CD4-positive, alpha-beta T cell treated with Interleukin-1 beta for 1 hour (primary cell): ENCODE data around the gene TRMO.
"Not testable (repeated sequence)": the region's sequence is repeated elsewhere in the genome, so short reads cannot be mapped to it uniquely, and the experiment has no call there.

Experiments
- DNase-seq, 2 donors: peaks; one replicate each; pipeline ENCODE4 v3.0.0-alpha.2; 2020 to 2022

Gene TRMO, protein sequence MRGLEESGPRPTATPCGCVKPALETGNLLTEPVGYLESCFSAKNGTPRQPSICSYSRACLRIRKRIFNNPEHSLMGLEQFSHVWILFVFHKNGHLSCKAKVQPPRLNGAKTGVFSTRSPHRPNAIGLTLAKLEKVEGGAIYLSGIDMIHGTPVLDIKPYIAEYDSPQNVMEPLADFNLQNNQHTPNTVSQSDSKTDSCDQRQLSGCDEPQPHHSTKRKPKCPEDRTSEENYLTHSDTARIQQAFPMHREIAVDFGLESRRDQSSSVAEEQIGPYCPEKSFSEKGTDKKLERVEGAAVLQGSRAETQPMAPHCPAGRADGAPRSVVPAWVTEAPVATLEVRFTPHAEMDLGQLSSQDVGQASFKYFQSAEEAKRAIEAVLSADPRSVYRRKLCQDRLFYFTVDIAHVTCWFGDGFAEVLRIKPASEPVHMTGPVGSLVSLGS

DNA sequence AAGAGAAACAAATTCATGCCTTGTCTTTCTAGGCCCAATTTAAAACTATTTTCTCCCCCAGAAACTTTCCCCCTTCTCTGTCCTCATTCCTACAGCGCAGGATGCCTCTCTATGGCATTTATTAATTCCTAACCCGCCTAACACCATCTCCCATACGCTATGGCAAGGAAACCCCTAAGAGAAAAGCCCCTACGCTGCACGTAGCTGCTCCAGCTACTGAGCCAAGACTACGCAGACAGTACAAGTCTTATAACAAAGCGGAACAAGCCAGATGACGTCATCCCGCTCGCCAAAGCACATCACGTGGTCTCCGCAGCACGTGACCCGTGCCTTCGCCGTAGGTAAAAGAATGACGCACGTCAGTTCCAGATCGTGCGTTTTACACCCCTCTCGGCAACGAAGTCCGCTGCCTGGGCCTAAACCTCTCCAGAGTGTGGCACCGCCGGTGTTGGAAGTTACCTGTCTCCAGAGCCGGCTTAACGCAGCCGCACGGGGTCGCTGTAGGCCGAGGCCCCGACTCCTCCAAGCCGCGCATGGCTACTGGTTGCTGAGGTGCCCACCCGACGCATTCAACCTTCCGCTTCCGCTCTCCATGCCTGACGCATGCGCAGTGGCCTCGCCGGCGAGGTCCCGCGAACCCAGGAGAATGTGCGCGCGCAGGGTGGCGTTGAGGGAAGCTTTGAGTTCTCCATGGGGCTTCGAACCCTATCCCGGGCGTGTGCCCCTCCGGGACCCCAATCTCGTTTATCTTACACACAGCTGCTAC lies at the start of gene TRMO:
Gene TRMO, minus strand, starts transcription at position 542 of the 766 bp plus-strand sequence. Its CDS starts 7 bp downstream, at position 535.
- peak; percentile 98 for DNase-seq

DNA sequence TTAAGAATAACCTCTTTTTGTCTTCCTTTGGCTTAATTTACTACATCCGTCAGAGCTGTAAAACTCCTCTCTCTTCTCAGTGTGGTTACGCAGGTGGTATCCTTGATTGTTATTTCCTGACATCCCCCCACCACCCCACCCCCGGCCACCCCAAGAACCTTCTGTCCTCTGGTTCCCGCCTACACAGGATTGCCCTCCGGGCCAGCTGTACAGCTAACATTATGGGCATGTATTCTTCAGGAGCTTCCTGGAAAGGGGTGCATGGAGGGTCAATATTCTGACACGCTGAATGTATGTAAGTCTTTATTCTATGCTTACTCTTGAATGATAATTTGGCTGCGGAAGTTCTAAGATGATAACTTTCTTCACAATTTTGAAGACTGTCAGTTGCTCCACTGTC lies 47.9 kb upstream of the TRMO start:
- DNase-seq = no peak

DNA sequence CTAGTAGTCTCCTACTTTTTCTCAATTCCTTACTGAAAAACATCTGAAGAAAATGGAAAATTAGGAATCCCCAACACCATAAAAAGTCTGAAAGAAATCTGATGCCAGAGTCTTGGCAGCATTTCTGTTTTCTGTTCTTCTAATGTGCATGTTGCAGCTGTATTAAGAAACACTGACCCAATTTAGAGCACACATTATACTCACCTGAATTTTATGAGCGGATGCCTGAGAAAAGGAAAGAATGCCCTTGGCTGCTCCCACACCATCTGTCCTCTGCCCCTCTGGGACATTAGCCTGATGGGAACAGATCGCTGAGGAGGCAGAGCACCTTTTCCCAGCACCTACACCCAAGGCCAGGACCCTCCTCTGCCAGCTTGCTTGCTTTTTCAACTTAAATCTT lies 46.7 kb upstream of the TRMO start:
- no peak for DNase-seq

DNA sequence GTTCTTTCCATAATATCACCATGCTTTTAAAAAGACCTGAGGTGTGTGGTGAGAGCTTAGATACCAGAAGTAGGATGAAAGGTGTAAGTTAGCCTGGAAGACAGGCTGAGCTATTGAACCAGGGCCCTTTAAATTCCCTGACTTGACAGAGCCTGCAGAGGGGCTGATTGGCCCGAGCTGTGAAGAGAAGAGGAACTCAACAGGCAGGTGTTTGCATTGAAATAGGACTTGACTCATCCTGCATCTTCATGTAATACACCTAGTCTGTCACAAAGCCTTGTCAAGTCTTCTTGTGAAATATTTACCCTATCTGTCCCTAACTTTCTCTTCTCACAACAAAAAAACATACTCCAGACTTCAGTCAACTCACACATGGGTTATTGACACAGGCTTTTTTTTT lies 44.2 kb upstream of the TRMO start:
- no peak for DNase-seq

DNA sequence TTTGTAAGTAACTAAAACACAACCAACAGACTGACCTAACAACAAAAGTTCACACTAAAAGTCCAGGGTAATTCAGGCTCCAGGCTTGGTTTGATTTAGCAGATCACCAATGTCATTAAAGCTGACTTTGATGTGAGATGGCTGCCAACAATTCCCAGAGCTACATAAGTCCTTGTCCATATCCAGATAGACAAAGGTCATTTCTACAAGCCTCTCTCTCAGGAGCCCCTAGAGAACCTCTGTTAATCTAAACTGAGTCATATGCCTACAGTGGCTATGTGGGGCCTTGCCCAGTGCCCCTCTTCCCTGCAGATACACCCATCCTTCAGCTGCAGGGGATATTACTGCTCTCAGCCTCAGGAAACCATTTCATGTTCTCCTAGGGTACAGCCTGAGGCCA lies 42.6 kb upstream of the TRMO start:
- no peak for DNase-seq

DNA sequence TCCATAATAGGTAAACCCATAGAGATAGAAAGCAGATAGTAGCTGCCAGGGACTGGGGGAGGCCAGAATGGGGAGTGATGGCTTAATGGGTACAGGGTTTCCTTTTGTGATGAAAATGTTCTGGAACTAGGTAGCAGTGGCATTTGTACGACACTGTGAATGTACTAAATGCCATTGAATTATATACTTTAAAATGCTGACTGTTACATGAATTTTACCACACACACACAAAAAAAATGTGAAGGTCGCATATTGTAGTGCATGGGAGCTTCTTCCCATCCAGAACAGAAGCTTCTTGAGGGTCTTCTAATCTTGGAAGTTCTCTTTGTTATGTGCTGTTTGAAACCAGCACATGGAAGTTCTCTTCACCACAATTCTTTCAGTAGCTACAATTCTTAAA lies 40.9 kb upstream of the TRMO start:
- no peak for DNase-seq

DNA sequence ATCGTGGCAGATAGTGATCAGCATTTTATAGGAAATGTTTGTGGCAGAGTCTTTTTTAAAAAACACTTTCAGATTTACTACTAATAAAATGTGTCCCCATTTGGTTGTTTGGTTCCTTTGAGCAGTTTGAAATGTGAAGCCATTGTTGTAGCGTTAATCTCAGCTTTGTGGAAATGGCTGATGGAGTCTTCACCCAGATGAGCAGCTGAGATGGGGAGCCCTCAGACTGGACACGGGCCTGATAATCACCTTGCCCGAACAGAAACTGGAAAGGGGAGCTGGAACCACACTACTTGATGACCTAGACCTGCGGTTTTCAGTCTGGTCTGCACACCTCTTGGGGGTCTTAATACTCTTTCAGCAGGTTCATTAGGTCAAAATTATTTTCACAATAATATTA lies 40.3 kb upstream of the TRMO start:
- DNase-seq = no peak

DNA sequence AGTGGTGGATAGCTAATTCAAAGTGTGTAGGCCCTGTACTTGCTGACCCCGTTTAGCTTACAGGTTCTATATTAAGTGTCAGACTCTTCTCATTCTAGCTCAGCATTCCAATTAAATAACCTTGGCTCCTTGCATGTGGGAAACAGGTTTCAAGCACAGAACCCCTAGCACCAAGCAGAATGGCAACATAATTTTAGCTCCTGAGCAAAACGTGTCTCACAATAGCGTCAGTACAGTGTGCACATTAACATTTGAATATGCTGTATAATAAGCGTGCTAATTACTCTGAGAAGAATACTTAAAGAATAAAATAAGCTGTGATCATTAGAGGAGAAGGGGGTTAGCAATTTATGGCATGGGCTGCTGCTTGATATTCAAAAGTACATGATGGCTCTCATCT lies 39.8 kb upstream of the TRMO start:
- no peak for DNase-seq

DNA sequence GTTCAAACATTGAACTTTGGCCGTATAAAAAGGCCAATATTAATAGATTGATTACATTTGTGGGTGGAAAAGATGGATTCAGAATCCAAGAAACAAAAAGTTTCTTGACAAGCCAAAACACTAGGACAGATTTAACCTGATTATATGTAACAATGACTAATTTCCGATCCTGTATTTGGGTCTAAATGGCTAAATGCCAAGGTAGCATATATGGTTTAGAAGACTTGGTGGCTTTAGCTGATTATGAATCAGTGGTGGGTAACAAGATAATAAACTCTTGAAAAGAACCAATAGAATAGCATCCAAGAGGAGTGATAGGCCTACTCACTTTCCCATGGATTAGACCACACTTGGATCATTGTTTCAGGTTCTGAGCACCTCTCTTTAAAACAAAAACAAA lies 39.1 kb upstream of the TRMO start:
- DNase-seq = no peak

DNA sequence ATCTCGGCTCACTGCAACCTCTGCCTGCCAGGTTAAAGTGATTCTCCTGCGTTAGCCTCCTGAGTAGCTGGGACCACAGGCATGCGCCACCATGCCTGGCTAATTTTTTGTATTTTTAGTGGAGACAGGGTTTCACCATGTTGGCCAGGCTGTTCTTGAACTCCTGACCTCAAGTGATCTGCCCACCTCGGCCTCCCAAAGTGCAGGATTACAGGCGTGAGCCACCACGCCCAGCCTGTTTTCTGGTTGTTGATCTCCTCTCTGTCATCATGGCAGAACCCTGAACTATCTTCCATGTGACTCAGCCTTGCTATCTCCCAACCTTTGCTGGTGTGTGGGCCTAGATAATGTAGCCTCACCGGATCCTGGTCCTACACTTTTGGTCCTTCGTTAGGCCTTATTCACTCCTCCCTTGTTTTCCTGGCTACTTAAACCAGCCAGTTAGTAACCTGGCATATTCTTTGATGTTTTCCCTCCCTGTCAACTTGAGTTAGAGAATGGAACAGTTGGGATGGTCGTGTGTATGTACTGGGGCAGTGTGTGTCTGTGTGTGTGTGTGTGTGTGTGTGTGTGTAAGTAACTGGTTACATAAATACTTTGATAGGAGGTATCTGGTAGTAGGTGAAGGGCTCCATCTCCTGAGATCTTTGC lies 38.5 kb upstream of the TRMO start:
- not testable (repeated sequence) for DNase-seq

DNA sequence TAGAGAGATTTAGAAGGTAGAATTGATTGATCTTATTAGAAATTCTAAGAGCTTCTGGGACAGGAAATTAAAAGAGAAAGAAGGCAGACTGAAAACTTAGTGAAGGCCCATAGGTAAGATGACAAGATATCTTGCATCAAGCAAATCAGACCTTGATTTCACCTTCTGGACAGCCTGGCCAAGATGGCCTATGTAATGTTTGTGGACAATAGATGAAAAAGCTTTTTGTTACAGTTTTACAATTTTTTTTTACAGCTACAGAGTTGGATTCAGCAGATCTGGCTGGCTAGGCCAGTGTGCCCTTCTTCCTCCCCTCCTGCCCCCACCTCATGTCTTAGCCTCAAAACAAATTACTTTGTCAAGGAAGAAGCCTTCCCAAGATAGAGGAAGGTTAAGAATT lies 37.3 kb upstream of the TRMO start:
- DNase-seq = no peak

DNA sequence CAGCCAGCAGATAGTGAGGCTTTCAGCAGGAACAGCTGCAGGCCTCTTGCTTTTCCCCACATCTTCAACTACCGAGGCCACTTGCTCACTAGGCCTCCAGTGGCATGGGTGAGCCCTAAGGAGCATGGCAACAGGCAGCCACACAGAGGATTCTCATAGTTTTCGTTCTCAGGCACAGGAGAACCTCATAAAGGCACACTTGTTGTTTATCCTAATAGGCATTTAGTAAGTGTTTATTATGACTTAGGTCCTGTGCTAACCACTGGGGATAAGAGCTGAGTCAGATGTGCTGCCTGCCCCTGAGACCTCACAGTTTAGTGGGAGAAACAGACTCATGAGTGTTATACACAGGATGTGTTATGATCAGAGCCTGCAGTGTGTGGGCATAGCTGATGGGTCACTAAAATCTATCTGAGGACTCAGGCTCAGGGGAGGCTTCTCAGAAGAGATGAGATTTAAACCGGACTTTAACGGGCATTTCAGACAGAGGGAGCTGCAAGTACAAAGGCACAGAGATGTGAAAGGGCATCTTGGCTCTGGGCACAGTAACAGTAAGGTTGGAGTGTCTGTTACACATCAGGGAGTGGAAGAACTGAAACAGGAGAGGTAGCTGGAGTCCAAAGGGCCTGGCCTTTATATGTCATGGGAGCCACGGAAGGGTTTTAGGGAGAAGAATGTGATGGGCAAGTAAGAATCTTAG lies 36.7 kb upstream of the TRMO start:
- no peak for DNase-seq

DNA sequence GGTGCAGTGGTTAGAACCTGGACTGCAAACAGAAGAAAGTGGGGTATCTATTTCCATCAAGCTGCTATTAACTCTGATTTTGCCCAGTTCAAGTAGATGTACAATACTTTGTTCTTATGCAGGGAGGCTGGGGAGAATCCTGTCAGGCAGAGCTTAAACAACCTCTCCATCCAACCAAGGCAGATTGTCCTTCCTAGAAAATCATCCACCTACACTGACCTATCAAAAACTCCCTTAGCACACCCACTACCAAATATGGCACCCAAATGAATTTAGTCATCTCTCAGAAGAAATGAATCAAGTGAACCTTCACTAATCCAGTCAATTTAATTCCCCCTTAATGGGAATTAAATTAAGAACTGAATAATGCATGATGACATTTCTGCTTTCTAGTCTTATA lies 34.0 kb upstream of the TRMO start:
- DNase-seq = no peak

DNA sequence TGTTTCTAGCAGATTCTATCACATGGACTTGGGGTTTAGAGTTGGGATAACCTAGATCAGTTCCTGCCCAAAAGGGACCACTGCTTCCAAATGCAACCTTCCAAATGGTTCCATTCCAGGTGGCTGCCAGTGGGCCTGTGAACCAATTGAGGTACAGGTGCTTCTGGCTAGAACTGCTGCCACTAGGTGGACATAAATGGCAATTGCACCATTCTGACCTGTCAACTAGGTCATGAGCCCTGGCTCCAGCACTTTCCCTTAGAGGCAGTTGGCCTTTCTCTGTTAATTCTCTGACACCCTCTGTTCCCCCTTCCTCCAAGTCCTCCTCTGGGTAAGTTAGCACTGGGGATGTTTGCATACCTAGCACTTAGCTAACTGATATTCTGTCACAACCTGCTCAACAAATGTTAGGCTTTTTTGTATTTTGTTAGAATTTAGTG lies 32.3 kb upstream of the TRMO start:
- DNase-seq = peak; percentile 64 to 74

DNA sequence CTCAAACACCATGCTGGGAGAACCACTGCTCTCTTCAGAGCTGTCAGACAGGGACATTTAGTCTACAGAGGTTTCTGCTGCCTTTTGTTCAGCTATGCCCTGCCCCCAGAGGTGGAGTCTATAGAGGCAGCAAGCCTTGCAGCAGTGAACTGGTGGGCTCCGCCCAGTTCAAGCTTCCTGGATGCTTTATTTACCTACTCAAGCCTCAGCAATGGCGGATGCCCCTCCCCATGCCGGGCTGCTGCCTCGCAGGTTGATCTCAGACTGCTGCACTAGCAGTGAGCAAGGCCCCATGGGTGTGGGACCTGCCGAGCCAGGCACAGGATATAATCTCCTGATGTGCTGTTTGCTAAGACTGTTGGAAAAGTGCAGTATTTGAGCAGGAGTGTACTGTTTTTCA lies 28.6 kb upstream of the TRMO start:
- DNase-seq = peak; percentile 2 to 8

DNA sequence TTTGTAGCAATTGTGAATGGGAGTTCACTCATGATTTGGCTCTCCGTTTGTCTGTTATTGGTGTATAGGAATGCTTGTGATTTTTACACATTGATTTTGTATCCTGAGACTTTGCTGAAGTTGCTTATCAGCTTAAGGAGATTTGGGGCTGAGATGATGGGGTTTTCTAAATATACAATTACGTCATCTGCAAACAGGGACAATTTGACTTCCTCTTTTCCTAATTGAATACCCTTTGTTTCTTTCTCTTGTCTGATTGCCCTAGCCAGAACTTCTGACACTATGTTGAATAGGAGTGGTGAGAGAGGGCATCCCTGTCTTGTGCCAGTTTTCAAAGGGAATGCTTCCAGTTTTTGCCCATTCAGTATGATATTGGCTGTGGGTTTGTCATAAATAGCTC lies 24.8 kb upstream of the TRMO start:
- DNase-seq = not testable (repeated sequence)

DNA sequence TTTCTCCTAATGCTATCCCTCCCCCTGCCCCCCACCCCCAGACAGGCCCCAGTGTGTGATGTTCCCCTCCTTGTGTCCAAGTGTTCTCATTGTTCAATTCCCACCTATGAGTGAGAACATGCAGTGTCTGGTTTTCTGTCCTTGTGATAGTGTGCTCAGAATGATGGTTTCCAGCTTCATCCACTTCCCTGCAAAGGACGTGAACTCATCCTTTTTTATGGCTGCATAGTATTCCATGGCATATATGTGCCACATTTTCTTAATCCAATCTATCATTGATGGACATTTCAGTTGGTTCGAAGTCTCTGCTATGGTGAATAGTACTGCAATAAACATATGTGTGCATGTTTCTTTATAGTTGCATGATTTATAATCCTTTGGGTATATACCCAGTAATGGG lies 23.2 kb upstream of the TRMO start:
- DNase-seq = not testable (repeated sequence)

DNA sequence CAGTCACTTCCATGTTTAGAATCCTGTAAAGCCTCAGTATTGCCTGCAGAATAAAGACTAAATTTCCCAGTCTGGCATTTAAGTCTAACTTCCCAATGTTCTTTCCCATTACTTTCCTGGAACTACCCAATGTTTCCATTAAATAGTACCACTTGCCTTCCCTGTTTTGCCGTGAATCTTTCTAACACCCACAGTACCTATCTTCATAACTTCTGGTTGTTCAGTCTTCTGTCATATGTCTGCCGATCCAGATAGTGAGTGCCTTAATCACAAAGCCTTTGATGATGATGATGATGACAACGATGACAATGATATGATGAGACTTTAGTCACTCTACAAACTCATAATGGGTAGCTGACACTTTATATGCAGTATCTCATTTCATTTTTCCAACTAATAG lies 22.3 kb upstream of the TRMO start:
- DNase-seq = no peak

DNA sequence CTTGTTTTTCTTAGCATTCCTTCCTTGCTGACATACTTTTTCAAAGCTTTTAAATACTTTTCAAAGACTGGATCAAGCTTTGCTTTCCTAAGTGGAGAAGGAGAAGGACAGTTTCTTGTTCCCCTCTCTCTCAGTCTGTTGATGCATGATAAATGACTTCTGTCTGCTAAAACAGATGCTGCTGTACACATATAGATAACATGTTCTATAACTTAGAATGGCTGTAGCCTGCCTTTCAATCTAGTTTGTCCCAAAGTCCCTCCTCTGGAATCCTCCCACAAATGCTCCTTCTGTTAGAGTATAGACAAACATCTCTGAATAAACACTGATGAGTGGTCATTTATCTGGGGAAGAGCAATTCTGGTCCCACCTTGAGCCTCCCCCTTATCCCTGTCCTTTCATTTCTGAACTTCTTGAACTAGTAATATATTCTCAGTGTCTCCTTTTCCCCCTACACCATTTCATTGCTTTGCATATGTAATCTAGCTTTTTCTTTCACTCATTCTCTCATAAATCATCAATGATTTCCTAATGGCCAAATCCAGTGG lies 21.1 kb upstream of the TRMO start:
- no peak for DNase-seq

DNA sequence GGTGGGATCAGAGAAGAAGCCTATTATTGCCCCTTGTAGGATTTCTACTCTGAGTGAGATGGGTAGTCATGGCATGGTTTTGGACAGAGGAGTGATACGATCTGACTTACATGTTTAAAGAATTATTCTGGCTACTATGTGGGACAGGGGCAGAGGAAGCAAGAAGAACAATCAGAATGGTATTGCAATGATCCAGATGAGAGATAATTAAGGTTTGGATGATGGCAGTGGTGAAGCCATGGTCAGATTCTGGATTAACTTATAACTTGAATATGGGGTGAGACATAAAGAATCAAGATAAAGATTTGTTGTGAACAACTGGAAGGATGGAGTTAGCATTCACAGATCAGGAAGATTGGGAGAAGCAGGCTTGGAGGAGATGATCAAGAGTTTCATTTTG lies 19.0 kb upstream of the TRMO start:
- DNase-seq = no peak

DNA sequence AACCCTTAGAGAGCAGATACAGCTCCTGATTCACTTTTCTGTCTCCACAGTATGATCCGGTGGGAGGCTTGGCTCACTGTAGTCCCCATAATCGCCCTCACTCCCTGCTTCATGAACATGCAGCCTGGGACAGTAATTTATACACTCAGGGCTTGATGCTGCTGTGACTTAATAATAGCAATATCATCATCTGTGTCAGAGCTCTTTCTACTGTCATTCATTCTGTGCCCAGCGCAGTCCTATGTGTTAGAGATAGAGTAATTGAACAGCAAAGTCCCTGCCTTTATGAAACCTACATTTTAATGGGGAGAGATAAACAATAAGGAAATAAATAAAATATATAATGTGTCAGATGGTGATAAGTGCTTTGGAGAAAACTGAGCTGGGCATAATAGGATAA lies 18.4 kb upstream of the TRMO start:
- DNase-seq = no peak

DNA sequence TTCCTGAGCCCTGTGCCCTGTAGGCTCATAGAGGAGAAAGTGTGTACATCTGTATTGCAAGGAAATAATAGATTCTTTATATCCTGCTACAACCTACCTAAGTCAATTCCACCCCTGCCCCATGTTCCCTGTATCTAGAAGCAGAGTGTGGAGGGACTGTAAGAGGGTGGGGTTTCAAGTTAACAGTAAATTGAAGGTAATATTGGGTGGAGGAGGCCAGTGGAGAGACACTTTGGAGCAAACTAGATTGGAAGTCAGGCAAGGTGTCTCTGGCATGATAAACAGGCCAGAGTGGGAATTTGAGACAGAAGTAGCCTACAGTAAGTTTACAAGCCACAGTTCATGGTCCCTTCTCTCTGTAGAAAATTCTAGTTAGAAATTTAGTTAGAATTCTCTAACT lies 17.9 kb upstream of the TRMO start:
- DNase-seq = no peak
